Tibial nerve (tissue), 4 donors: Measurements from ENCODE around the gene GATC.

Experiments
- CTCF ChIP-seq, 5 experiments: fragments of 200-600 bp in 3 of 5; fragments of 450-650 bp in 2 of 5; sonication (generic) in 3 of 5; IDR thresholded peaks; one replicate each; pipeline ENCODE4 v1.5.1; 2016 to 2019; ENCODE audit warnings: antibody characterized with exemption in 5 of 5, mild to moderate bottlenecking in 3 of 5, moderate library complexity in 2 of 5
- EP300 ChIP-seq, 2 donors: sonication (generic); formaldehyde crosslinking; IDR thresholded peaks; one replicate each; pipeline ENCODE4 v1.6.1; 2017; ENCODE audit warnings: antibody characterized with exemption in 2 of 2, mild to moderate bottlenecking in 1 of 2
- POLR2A ChIP-seq, 2 donors: fragments of 450-650 bp; IDR thresholded peaks; one replicate each; pipeline ENCODE4 v1.6.1; 2017; ENCODE audit warnings: antibody characterized with exemption in 2 of 2, mild to moderate bottlenecking in 2 of 2, moderate library complexity in 2 of 2

DNA sequence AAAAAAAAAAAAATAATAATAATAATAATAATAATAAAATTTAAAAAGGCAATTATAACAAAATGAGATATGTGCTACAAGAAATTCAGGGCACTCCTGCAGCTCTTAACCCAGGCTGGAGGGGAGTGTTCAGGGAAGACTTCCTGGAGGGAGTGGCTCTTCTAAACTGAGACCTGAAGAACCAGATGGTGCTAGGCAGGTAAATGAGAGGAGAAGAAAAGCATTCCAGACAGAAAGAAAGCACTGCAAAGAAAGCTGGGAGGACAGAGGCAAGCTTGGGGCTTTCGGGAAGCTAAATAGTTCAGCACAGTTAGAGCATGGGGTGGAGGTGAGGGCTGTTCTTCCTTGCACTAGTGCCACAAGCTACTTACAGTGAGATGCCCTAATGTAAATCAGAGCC is 33.2 kb downstream of the GATC start:
- TF ChIP-seq CTCF (IDR thresholded peaks at IDR 0.05) (no peak), EP300 (IDR thresholded peaks at IDR 0.05) (no peak), POLR2A (IDR thresholded peaks at IDR 0.05) (no peak)
